Measurements from ENCODE around the gene TTC19.

TTC19 gene

DNA sequence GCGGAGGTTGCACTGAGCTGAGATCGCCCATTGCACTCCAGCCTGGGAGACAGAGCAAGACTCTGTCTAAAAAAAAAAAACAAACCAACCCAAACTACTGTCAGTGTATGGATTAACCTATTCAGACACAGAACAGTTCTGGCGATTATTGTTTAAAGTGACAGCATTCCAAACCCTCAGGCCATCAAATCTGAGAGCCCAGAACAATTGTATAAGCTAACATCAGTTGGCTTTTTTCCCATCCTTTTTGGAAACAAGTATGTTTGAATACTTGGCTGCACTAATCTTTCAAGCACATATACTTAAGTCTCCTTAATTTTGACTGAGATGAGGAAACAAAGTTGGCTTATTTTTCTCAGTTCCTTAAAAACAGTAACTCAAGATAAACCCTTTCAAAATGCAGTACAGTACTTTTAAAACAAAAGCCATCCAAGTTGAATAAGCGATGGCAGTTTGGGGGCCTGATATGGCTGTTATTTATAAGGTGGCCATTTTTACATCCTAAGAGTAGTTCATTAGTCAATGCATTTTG, 1.5 kb upstream of the TTC19 start:
- Histone ChIP-seq H3K27ac (no peak overlapping the region), H3K4me3 (peak overlapping the region; percentile 89)
- DNase-seq (ENCODE audit: low spot score), result no peak
- TF ChIP-seq, protein P1, sequence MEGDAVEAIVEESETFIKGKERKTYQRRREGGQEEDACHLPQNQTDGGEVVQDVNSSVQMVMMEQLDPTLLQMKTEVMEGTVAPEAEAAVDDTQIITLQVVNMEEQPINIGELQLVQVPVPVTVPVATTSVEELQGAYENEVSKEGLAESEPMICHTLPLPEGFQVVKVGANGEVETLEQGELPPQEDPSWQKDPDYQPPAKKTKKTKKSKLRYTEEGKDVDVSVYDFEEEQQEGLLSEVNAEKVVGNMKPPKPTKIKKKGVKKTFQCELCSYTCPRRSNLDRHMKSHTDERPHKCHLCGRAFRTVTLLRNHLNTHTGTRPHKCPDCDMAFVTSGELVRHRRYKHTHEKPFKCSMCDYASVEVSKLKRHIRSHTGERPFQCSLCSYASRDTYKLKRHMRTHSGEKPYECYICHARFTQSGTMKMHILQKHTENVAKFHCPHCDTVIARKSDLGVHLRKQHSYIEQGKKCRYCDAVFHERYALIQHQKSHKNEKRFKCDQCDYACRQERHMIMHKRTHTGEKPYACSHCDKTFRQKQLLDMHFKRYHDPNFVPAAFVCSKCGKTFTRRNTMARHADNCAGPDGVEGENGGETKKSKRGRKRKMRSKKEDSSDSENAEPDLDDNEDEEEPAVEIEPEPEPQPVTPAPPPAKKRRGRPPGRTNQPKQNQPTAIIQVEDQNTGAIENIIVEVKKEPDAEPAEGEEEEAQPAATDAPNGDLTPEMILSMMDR (IDR thresholded peaks at IDR 0.05), result no peak

DNA sequence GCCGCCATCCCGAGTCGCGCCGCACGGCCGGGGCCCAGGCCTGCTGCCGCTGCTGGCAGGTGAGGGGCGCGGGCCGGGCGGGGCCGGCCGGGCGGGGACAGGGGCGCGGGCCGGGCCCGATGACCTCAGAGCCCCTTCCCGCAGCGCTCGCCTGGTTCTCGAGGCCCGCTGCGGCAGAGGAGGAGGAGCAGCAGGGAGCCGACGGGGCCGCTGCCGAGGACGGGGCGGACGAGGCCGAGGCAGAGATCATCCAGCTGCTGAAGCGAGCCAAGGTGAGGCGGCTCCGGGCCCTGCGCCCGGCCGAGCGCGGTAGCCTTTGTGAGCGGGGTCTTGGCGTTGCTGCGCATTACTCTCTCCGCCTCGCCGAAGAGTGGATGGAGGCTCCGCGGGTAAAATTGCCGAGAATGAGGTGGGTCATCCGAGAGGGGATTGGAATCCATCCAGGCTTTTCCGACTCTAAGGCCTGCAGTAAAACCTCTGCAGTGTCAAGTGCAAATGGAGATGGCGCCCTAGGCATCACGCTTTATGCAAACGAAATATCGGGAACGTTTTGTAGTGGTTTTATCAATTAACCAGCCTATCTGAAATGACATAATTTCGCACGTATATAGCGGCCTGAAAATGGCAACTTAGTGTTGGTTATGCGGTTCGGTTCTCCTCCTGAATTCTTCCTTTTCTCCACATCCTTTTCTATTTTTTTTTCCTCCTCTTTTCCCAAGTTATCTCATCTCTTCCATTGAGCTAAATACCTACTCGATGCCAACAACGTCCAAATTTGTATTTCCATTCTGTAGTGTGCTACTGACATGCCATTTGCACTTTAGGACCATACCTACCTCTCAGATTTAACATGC, 577 bp downstream of the TTC19 start:
- TF ChIP-seq, protein P1 (IDR thresholded peaks at IDR 0.05), result no peak
- peak; percentile 77 for DNase-seq (ENCODE audit: low spot score)
- Histone ChIP-seq H3K4me3 (peak overlapping the region; percentile 89), H3K27ac (peak overlapping the region; percentile 76 to 97)

DNA sequence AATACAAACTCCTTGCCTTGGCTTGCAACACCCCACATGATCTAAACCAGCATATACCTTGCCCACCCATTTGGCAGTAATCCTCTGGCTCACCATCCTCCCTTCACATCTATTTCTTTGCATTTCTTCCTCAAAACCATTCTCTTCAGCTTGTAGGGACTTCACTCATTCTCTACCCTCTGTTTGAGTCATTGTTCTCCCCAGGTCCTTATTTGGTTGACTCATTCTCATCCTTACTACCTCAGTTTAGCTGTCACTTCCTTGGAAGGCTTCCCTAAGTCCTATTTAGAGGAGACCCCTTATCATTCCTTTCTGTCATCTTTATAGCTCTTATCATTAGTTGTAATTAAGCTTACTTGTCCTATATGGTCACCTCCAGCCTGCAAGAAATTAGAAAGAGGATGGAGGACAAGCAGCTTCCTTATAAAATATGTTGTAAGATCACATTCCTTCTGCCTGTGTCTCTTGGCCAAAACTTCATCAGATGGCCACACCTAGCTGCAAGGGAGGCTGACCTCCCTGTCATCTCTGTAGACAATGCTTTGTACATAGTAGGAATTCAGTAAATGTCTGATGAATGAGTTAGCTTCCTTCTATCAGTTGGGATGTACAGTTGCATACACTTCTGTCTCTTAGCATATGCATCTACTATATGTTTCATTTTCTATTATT, 1.7 kb downstream of the TTC19 start:
- H3K4me3 ChIP-seq, result peak overlapping the region; percentile 89
- TF ChIP-seq, protein P1 (IDR thresholded peaks at IDR 0.05), result no peak
- no peak for DNase-seq (ENCODE audit: low spot score)
- no peak overlapping the region for H3K27ac ChIP-seq

DNA sequence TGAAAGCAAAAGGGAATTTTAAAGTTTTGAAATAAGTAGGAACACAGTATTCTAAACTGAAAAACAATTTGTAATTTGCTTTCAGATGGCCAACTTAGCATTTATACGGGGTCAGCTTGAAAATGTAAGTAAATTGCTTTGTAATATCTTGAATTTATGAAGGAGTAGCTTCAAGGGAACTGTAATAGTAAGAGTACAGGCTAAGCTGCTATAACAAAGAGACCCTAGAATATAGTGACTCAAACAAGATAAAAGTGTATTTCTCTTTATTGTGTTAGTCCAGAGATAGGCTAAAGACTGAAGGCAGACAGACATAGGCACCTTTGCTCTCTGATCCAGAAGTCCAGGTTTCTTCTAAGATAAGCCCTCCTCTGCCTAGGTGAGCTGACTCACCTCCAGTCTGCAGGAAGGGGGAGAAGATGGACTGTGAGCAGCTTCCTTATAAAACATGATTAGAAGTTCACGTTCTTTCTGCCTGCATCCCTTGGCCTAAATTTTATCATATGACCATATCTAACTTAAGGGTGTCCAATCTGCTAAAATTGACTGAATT, 3.2 kb downstream of the TTC19 start:
- Histone ChIP-seq H3K27ac (no peak overlapping the region), H3K4me3 (no peak overlapping the region)
- TF ChIP-seq, protein P1 (IDR thresholded peaks at IDR 0.05), result no peak
- DNase-seq (ENCODE audit: low spot score), result no peak

DNA sequence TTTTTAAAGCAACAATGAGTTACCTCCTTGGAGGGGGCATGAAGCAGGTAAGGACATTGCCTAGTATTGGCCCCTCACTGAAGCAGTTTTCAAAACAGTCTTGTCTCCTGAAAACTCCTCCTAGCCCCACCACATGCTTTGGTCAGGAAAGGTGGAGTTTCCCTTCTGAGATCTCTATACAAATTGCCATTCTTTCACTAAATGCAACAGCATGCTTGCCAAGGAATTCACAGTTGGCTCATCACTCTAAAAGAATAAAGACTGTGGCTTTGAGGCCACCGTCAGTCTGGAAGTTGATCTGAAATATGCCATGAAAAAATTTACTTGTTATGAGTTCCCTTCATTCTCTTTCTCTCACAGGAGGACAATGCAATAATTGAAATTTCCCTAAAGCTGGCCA, 4.2 kb downstream of the TTC19 start:
- no peak overlapping the region for H3K4me3 ChIP-seq
- DNase-seq (ENCODE audit: low spot score), result no peak
- H3K27ac ChIP-seq, result no peak overlapping the region
- TF ChIP-seq, protein P1 (IDR thresholded peaks at IDR 0.05), result no peak

DNA sequence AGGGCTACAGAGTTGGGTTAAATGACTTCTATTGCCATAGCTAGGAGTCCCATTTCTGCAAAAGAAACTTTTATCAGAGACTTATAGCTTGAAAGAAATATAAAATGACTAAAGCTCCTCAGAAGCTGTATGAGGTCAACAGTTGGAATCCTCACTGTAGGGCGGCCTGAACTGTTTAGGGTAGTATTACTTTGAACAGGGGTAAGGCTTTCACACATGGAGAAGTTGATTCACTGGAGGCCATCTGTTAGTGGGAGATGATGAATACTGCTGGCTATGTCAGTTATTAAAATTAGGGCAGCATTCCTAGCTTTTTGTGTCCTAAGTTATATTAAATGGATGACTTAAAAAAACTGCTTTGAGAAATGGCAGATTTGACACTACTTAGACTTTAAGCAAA, 6.0 kb downstream of the TTC19 start:
- no peak overlapping the region for H3K27ac ChIP-seq
- H3K4me3 ChIP-seq, result no peak overlapping the region
- TF ChIP-seq, protein P1 (IDR thresholded peaks at IDR 0.05), result no peak
- DNase-seq (ENCODE audit: low spot score), result no peak
